Thyroid gland (tissue), 4 donors: Measurements from ENCODE around the gene GALNT18.

Experiments used
- CTCF ChIP-seq, 6 experiments: fragments of 200-600 bp in 3 of 6; fragments of 450-650 bp in 3 of 6; sonication (generic) in 3 of 6; IDR thresholded peaks; one replicate each; pipeline ENCODE4 v1.5.1; 2016 to 2019; ENCODE audit warnings: antibody characterized with exemption in 6 of 6, mild to moderate bottlenecking in 2 of 6, inconsistent platforms in 1 of 6, moderate library complexity in 1 of 6
- POLR2A ChIP-seq, 2 donors: fragments of 450-650 bp; IDR thresholded peaks; one replicate each; pipeline ENCODE4 v1.6.1; 2017; ENCODE audit warnings: antibody characterized with exemption in 2 of 2, mild to moderate bottlenecking in 2 of 2, moderate library complexity in 1 of 2

- TF ChIP-seq CTCF (IDR thresholded peaks at IDR 0.05) (no peak), POLR2A (IDR thresholded peaks at IDR 0.05) (no peak)
These were observed 130.2 kb downstream of the GALNT18 start for GRCh38 chr11:11491589-11491988.
